GM18505 (cell line): ENCODE data around the gene DDIAS.
"Not testable (repeated sequence)": the region's sequence is repeated elsewhere in the genome, so short reads cannot be mapped to it uniquely, and the experiment has no call there.

ENCODE experiments used
- ATAC-seq: cut with Tn5 transposase; IDR thresholded peaks from one replicate; pipeline ENCODE4 v1.9.1; 2021; ENCODE audit not compliant: unreplicated experiment
- POLR2A ChIP-seq: IDR thresholded peaks from 4 replicates; pipeline ENCODE4 v1.6.1; 2011; ENCODE audit warnings: borderline replicate concordance; ENCODE audit not compliant: insufficient read depth, insufficient read length; ENCODE audit errors: extremely low read depth

DDIAS gene

GRCh38 chr11:82900277-82901164 lies 1.0 kb upstream of the DDIAS start, which contains the start of gene PRCP:
TSS of gene PRCP (minus strand) at chr11:82900430. CDS start at chr11:82900402, 28 bp downstream.
- peak; percentile 76 for ATAC-seq
- peak; percentile 79 for TF ChIP-seq POLR2A

- ATAC-seq = no peak
Observed at GRCh38 chr11:82901922-82902485, 468 bp downstream of the DDIAS start.

GRCh38 chr11:82902880-82903279 lies 1.3 kb downstream of the DDIAS start:
- no peak for ATAC-seq
- TF ChIP-seq POLR2A = no peak

More at GRCh38 chr11:82901922-82902485, 468 bp downstream of the DDIAS start:
- no peak for TF ChIP-seq POLR2A

GRCh38 chr11:82903843-82904586 lies 2.5 kb downstream of the DDIAS start:
- TF ChIP-seq POLR2A = no peak
- no peak for ATAC-seq

- TF ChIP-seq POLR2A = no peak
- ATAC-seq = no peak
Observed at GRCh38 chr11:82906236-82906635, 4.7 kb downstream of the DDIAS start.

- no peak for ATAC-seq
- TF ChIP-seq POLR2A = no peak
Observed at GRCh38 chr11:82906931-82907330, 5.4 kb downstream of the DDIAS start.

GRCh38 chr11:82907371-82907770 lies 5.8 kb downstream of the DDIAS start:
- ATAC-seq = no peak
- TF ChIP-seq POLR2A = no peak

- no peak for ATAC-seq
- TF ChIP-seq POLR2A = no peak
Observed at GRCh38 chr11:82908311-82908710, 6.8 kb downstream of the DDIAS start.

- TF ChIP-seq POLR2A = no peak
- no peak for ATAC-seq
Observed at GRCh38 chr11:82909015-82909640, 7.6 kb downstream of the DDIAS start.

- not testable (repeated sequence) for ATAC-seq
Observed at GRCh38 chr11:82919786-82920185, 18.2 kb downstream of the DDIAS start.

- not testable (repeated sequence) for ATAC-seq
Observed at GRCh38 chr11:82920227-82920626, 18.7 kb downstream of the DDIAS start.

GRCh38 chr11:82922396-82923173 lies 21.0 kb downstream of the DDIAS start:
- ATAC-seq = not testable (repeated sequence)
